Measurements from ENCODE around the gene TOPAZ1. TPM values are rescaled to one million over a fixed set of nuclear protein-coding genes. Genes with fewer than 3 reads are reported as not detected.
A peak's percentile ranks its signal among the peaks of the same experiment; 100 is the strongest.

TOPAZ1 gene
- total and polyA plus RNA-seq, 9 of the 15 experiments (the other 6 are each of a cell fraction or from before 2014, with no cell fraction given) = 0.01 TPM; not detected in 8

GRCh38 chr3:44355362-44356033, 113.8 kb downstream of the TOPAZ1 start (continued):
- TF ChIP-seq CLOCK (CRISPR knock-in tag; IDR thresholded peaks at IDR 0.05; ENCODE audit: borderline replicate concordance) (no peak), THAP12 (CRISPR knock-in tag; IDR thresholded peaks at IDR 0.05) (no peak), ZNF830 (CRISPR knock-in tag; IDR thresholded peaks at IDR 0.05) (no peak), CHD4 (IDR thresholded peaks at IDR 0.05; ENCODE audit: insufficient read depth, insufficient replicate concordance, low read depth, low read length, poor library complexity, severe bottlenecking) (no peak), SMAD4 (CRISPR knock-in tag; conservative IDR thresholded peaks at IDR 0.05) (0 out of 2 replicates have a peak, but pooled peaks have one; percentile 9), RBM22 (IDR thresholded peaks at IDR 0.05; ENCODE audit: low read depth, low read length, poor library complexity, severe bottlenecking) (no peak), KLF1 (tag; IDR thresholded peaks at IDR 0.05) (no peak), E2F4 (CRISPR knock-in tag; IDR thresholded peaks at IDR 0.05; ENCODE audit: low read depth) (no peak), CHCHD3 (CRISPR knock-in tag; IDR thresholded peaks at IDR 0.05) (no peak), NFIX (CRISPR knock-in tag; IDR thresholded peaks at IDR 0.05; ENCODE audit: low read depth) (no peak), REST (IDR thresholded peaks at IDR 0.05; ENCODE audit: borderline replicate concordance) (no peak), REST (CRISPR knock-in tag; IDR thresholded peaks at IDR 0.05; ENCODE audit: low read depth) (no peak)

Measured in K562 (cell line).